ENCODE results near the gene GSTM3.

GRCh38 chr1:109782927-109783326, 42.1 kb upstream of the GSTM3 start:
- TF ChIP-seq, protein P1, sequence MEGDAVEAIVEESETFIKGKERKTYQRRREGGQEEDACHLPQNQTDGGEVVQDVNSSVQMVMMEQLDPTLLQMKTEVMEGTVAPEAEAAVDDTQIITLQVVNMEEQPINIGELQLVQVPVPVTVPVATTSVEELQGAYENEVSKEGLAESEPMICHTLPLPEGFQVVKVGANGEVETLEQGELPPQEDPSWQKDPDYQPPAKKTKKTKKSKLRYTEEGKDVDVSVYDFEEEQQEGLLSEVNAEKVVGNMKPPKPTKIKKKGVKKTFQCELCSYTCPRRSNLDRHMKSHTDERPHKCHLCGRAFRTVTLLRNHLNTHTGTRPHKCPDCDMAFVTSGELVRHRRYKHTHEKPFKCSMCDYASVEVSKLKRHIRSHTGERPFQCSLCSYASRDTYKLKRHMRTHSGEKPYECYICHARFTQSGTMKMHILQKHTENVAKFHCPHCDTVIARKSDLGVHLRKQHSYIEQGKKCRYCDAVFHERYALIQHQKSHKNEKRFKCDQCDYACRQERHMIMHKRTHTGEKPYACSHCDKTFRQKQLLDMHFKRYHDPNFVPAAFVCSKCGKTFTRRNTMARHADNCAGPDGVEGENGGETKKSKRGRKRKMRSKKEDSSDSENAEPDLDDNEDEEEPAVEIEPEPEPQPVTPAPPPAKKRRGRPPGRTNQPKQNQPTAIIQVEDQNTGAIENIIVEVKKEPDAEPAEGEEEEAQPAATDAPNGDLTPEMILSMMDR (conservative IDR thresholded peaks at IDR 0.05; ENCODE audit: low read length) = no peak
- no peak for TF ChIP-seq EZH2phosphoT487 (IDR thresholded peaks at IDR 0.05; ENCODE audit: borderline replicate concordance, low read depth, low read length)

Data from OCI-LY7 (cell line).